GM12872 (cell line): ENCODE results near the gene HRK.

ENCODE experiments used
- TF ChIP-seq, protein P1 (sequence below): IDR thresholded peaks from 3 replicates; pipeline ENCODE4 v1.5.1; 2011; ENCODE audit warnings: low read depth, mild to moderate bottlenecking, low read length, moderate library complexity; ENCODE audit not compliant: insufficient read depth

Gene HRK

DNA sequence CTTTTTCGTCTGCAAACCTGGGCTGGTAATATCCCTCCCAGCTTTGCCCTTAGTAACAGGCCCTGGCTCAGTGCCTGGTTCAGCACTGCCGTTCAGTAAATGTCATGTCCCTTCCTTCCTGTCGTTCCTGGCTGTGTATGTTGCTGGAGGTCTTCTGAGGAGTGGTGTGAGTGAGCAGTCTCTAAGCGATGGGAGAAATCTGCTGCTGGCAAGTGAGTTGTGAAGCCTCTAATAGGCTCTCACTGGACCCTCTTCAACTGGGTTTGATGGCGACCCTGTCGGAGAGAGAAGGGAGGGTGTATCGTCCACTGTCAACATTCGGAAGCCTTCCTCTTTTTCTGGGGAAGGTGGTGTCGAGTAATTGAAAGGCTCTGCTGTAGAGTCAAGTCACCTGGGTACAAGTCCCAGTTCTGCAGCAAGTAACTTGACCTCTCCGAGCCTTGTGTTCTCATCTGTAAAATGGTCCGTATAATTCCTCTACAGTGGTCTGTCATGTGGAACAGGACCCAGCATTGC is 62.8 kb downstream of the HRK start:
- TF ChIP-seq, protein P1, sequence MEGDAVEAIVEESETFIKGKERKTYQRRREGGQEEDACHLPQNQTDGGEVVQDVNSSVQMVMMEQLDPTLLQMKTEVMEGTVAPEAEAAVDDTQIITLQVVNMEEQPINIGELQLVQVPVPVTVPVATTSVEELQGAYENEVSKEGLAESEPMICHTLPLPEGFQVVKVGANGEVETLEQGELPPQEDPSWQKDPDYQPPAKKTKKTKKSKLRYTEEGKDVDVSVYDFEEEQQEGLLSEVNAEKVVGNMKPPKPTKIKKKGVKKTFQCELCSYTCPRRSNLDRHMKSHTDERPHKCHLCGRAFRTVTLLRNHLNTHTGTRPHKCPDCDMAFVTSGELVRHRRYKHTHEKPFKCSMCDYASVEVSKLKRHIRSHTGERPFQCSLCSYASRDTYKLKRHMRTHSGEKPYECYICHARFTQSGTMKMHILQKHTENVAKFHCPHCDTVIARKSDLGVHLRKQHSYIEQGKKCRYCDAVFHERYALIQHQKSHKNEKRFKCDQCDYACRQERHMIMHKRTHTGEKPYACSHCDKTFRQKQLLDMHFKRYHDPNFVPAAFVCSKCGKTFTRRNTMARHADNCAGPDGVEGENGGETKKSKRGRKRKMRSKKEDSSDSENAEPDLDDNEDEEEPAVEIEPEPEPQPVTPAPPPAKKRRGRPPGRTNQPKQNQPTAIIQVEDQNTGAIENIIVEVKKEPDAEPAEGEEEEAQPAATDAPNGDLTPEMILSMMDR = no peak

DNA sequence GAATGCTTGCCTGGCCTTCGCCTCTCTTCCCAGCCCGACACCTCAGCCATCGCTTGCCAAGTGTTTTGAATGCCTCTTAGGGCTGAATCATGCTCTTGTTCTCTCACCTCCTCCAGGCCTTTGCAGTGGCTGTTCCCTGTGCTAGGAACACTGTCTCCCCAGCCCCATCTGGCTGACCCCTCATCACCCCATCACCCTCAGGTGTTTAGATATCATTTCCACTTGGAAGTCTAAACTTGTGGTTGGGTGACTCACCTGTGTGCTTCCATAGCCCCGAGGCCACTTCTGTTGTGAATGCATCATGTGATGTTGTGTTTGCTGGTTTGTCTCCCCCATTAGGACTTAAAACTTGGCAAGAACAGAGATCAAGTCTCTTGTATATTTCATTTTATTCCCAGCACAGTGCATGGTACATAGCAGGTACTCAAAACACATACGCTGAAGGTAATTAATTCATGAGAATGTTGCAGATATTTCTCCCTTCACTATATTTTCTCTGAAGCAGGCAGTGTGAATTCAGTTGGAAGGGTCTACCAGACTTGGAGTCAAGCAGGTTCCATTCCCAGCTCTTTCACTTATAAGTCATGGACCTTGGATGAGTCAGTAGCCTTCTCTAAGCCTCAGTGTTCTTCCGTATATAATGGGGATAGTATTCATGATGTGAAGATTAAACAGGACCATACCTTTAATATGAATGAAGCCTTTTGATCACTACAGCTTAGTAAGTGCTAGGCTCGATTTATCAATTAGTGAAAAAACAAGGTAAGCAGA is 67.8 kb downstream of the HRK start:
- TF ChIP-seq, protein P1 = no peak

DNA sequence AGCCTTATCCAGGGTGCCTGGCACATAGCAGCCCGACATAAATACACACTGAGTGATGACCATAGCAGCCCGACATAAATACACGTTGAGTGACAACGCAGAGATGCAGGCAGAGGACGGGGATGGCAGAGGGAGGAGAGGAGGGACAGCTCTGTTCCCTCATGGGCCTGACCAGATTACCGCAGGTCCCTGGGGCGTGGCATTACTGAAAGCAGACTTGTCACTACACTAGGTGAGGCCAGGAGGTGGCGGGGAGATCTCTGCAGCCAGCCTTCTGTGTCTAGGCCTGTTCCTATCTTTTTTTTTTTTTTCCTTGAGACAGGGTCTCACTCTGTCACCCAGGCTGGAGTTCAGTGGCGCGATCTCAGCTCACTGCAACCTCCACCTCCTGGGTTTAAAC is 69.0 kb downstream of the HRK start:
- TF ChIP-seq, protein P1 = no peak

DNA sequence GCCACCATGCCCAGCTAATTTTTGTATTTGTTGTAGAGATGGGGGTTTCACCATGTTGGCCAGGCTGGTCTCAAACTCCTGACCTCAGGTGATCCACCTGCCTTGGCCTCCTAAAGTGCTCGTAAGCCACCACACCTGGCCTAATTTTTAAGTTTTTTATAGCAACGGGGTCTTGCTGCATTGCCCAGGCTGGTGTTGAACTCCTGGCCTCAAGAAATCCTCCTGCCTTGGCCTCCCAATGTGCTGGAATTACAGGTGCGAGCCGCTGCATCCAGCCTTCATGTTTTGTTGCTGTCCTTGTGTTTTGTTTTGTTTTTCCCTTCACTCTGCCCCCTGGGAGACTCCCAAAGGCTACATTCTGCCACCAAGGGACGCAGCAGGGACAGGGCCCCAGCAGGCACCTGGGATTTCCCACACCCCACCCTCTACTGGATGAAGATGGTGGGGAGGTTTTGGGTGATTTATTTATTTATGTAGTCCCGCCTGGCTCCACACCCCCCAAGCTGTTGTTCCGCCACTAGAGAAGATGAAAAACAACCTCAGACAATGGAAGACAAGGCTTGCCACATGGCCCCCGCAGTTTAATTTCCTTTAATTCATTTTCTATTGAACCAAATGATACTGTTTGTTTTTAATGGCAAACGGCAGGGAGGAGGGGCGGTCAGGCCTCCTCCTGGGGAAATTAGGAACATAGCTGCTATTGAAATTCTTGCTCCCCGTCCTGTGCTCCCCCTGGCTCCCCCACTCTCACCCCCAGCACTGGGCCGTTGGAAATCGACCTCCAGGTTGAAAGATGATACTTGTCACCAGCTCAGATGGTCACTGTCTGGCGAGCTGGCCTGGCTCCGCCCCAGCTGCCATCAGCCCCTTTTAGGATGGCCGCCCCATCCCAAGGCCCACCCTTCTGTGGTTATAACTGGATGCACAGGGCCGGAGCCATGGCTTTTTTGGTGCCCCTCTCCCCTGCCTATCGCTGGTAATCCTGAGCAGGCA is 72.8 kb downstream of the HRK start:
- TF ChIP-seq, protein P1 = no peak

DNA sequence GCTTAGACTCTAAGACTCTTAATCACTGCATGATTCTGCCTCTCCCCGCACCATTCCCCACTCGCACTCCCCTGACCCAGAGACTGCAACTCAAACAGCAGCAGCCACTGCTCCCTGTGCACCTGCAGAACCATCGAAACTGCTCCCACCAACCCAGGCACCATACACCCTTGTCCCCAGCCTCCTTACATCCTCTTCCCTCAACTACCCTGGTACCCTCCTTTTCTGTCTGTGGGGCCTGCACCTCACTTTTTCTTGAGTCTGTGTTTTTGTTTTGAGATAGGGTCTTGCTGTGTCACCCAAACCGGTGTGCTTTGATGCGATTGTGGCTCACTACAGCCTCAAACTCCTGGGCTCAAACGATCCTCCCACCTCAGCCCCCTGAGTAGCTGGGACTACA is 73.7 kb downstream of the HRK start:
- TF ChIP-seq, protein P1 = no peak

DNA sequence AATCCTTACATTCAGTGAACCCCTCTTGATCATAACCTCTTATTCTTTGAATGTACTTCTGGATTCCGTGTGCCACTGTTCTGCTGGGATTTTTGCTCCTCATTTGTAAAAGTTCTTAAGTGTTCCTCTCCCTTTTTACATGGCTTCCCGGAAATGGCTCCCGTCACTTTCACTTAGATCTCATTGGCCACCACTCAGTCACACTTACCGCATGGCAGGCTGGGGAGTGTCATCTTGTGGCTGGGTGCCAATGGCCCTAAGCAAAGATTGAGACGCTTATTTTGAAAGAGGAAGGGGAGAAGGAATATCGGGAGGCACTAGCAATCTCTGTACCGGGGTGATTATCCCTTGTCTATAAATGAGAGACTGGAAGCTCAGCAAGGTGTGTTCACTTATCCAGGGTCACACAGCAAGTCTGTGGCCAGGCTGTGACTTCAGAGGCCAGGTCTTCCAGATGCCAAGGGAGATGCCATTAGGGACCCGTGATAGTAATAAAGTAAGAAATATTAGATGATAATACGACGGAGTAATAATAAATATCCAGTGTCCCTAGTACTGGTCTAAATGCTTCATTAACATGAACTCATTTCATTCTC is 74.3 kb downstream of the HRK start:
- TF ChIP-seq, protein P1 = no peak
